Ectodermal cell (in vitro differentiated cells): ENCODE results near the gene TTLL11.
"Not testable (repeated sequence)": the region's sequence is repeated elsewhere in the genome, so short reads cannot be mapped to it uniquely, and the experiment has no call there.

Experiments used
- H3K27ac ChIP-seq: 2 replicates; pipeline ENCODE4 v1.7.0; 2013; ENCODE audit warnings: mild to moderate bottlenecking, low read depth, low read length; ENCODE audit not compliant: insufficient read depth, poor library complexity, severe bottlenecking
- H3K27me3 ChIP-seq: 2 replicates; pipeline ENCODE4 v1.7.0; 2013; ENCODE audit warnings: mild to moderate bottlenecking, low read length; ENCODE audit not compliant: insufficient read depth, control insufficient read depth, poor library complexity, severe bottlenecking
- H3K36me3 ChIP-seq: one replicate; pipeline ENCODE4 v1.7.0; 2013; ENCODE audit warnings: low read length; ENCODE audit not compliant: control insufficient read depth, insufficient read depth
- H3K4me1 ChIP-seq: one replicate; pipeline ENCODE4 v1.7.0; 2013; ENCODE audit warnings: low read length; ENCODE audit not compliant: control insufficient read depth, insufficient read depth
- H3K4me3 ChIP-seq: 2 replicates; pipeline ENCODE4 v1.7.0; 2013; ENCODE audit warnings: low read depth, low read length, control low read depth; ENCODE audit not compliant: insufficient read depth
- H3K9me3 ChIP-seq: 2 replicates; pipeline ENCODE4 v1.7.0; 2013; ENCODE audit warnings: mild to moderate bottlenecking, low read length, moderate library complexity; ENCODE audit not compliant: control insufficient read depth
- WGBS, 2 experiments: methylation state at CpG; one replicate each; pipeline ENCODE4 v1.1.7; 2013; ENCODE audit warnings: missing lambda C conversion rate in 2 of 2; 5-methylcytosine and 5-hydroxymethylcytosine counted together

The TTLL11 gene

GRCh38 chr9:121792476-121792875, 300.6 kb downstream of the TTLL11 start:
- not testable (repeated sequence) for H3K27ac ChIP-seq, H3K4me1 ChIP-seq
- 93 to 95% methylated on average over 10 of the region's 10 CpGs for WGBS, 2 experiments

GRCh38 chr9:121790841-121791240, 302.3 kb downstream of the TTLL11 start:
- H3K27me3 ChIP-seq = no peaks in the 10 kb centered on the region
- 90 to 92% methylated on average over 14 of the region's 14 CpGs for WGBS, 2 experiments
- H3K4me3 ChIP-seq = no peak overlapping the region
- H3K36me3 ChIP-seq = no peaks in the 10 kb centered on the region
- H3K4me1 ChIP-seq = peaks cover 13% of the 10 kb centered on the region
- no peak overlapping the region for H3K27ac ChIP-seq
- H3K9me3 ChIP-seq = no peaks in the 10 kb centered on the region

More at GRCh38 chr9:121792476-121792875, 300.6 kb downstream of the TTLL11 start:
- H3K4me3 ChIP-seq, H3K36me3 ChIP-seq, H3K27me3 ChIP-seq, H3K9me3 ChIP-seq: not testable (repeated sequence)

- H3K27me3 ChIP-seq = no peaks in the 10 kb centered on the region
- H3K27ac ChIP-seq = no peak overlapping the region
- no peaks in the 10 kb centered on the region for H3K9me3 ChIP-seq
- H3K4me1 ChIP-seq = peaks cover 32% of the 10 kb centered on the region
- WGBS, 2 experiments = 82 to 89% methylated on average over 15 of the region's 15 CpGs
- no peaks in the 10 kb centered on the region for H3K36me3 ChIP-seq
- H3K4me3 ChIP-seq = no peak overlapping the region
These were observed 304.3 kb downstream of the TTLL11 start for GRCh38 chr9:121788686-121789366.

GRCh38 chr9:121786998-121787422, 306.1 kb downstream of the TTLL11 start:
- Histone ChIP-seq H3K27me3 (no peaks in the 10 kb centered on the region), H3K27ac (no peak overlapping the region), H3K4me3 (no peak overlapping the region), H3K9me3 (no peaks in the 10 kb centered on the region), H3K4me1 (peaks cover 45% of the 10 kb centered on the region), H3K36me3 (peaks cover 6% of the 10 kb centered on the region)
- 82 to 83% methylated on average over 8 of the region's 8 CpGs for WGBS, 2 experiments

GRCh38 chr9:121786543-121786948, 306.6 kb downstream of the TTLL11 start:
- H3K36me3 ChIP-seq = peaks cover 6% of the 10 kb centered on the region
- no peak overlapping the region for H3K4me3 ChIP-seq
- no peak overlapping the region for H3K27ac ChIP-seq
- peaks cover 45% of the 10 kb centered on the region for H3K4me1 ChIP-seq
- no peaks in the 10 kb centered on the region for H3K9me3 ChIP-seq
- 91 to 94% methylated on average over 5 of the region's 5 CpGs for WGBS, 2 experiments
- no peaks in the 10 kb centered on the region for H3K27me3 ChIP-seq

- Histone ChIP-seq H3K27me3 (no peaks in the 10 kb centered on the region), H3K9me3 (no peaks in the 10 kb centered on the region), H3K36me3 (peaks cover 10% of the 10 kb centered on the region), H3K4me3 (no peak overlapping the region), H3K27ac (no peak overlapping the region), H3K4me1 (peaks cover 49% of the 10 kb centered on the region)
- WGBS, 2 experiments = 92 to 93% methylated on average over 11 of the region's 11 CpGs
These were observed 307.2 kb downstream of the TTLL11 start for GRCh38 chr9:121785673-121786542.

GRCh38 chr9:121784731-121785411, 308.2 kb downstream of the TTLL11 start:
- Histone ChIP-seq H3K27me3 (no peaks in the 10 kb centered on the region), H3K9me3 (no peaks in the 10 kb centered on the region), H3K36me3 (peaks cover 10% of the 10 kb centered on the region), H3K27ac (no peak overlapping the region), H3K4me3 (no peak overlapping the region), H3K4me1 (peaks cover 59% of the 10 kb centered on the region)
- WGBS, 2 experiments = 71 to 72% methylated on average over 16 to 17 of the region's 17 CpGs

GRCh38 chr9:121783521-121784507, 309.3 kb downstream of the TTLL11 start:
- Histone ChIP-seq H3K36me3 (peaks cover 10% of the 10 kb centered on the region), H3K4me1 (peaks cover 67% of the 10 kb centered on the region), H3K9me3 (no peaks in the 10 kb centered on the region), H3K27me3 (no peaks in the 10 kb centered on the region), H3K4me3 (no peak overlapping the region), H3K27ac (peak overlapping the region; percentile 65)
- WGBS, 2 experiments = 61 to 64% methylated on average over 26 of the region's 26 CpGs

- Histone ChIP-seq H3K4me1 (peaks cover 67% of the 10 kb centered on the region), H3K27ac (peak overlapping the region; percentile 65), H3K27me3 (no peaks in the 10 kb centered on the region), H3K4me3 (no peak overlapping the region), H3K36me3 (peaks cover 11% of the 10 kb centered on the region), H3K9me3 (no peaks in the 10 kb centered on the region)
- 73 to 84% methylated on average over 2 of the region's 2 CpGs for WGBS, 2 experiments
These were observed 310.0 kb downstream of the TTLL11 start for GRCh38 chr9:121783111-121783510.
